SHP77 (cell line): ENCODE results near the gene KLF18.
A peak's percentile ranks its signal among the peaks of the same experiment; 100 is the strongest.
"Not testable (repeated sequence)": the region's sequence is repeated elsewhere in the genome, so short reads cannot be mapped to it uniquely, and the experiment has no call there.

ENCODE experiments used
- DNase-seq, 2 experiments: peaks; one replicate each; lab custom pipeline; 2025; lab: John Stamatoyannopoulos, UW

Gene KLF18

DNA sequence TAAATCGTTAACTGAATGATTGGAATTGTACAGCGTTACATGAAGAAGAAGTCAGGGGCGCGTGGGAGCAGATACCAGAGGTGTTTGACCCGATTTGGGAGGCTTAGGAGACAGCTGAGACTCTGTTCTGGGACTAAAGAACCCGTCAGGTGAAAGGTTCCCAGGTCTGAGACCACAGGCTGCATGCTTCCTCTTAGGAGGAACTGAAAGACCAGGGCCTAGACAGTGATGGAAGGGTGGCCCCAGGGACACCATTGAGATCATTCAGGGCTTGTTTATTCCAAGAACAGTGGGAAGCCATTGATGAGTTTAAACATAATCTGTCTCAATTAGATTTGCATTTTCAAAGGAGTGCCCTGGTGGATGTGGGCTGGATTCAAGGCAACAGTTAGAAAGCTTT, 21.9 kb downstream of the KLF18 start:
- DNase-seq: no peak

DNA sequence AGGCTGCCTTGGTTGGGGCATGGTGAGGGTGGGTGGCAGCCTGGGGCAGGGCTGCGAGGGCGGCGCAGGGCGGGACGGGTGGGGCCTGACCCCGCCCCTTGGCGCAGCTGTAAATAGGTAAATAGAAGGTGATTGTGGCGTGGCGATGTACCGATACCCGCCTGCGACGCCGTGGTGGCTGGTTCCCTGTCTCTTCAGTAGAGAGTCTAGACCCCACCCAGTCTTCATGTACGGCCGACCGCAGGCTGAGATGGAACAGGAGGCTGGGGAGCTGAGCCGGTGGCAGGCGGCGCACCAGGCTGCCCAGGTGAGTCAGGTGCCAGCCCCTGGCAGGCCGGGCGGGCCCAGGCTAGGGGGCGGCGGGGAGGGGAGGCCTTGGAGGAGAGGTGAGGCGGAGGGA, 22.7 kb downstream of the KLF18 start, which contains the start of gene KLF17:
Gene KLF17 (plus strand): TSS at position 140 of the 400 bp plus-strand sequence. CDS start 87 bp downstream, at position 227.
- DNase-seq: no peak

DNA sequence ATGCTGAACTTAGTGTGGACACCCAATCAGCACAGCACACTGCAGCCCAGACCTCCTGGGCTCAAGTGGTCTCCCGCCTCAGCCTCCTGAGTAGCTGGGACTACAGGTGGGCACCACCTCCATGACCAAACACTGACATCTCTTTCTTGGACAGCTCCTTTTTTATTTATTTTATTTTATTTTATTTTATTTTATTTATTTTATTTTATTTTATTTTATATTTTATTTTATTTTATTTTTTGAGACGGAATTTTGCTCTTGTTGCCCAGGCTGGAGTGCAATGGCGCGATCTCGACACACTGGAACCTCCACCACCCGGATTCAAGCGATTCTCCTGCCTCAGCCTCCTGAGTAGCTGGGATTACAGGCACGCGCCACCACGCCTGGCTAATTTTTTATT, 24.2 kb downstream of the KLF18 start:
- DNase-seq: not testable (repeated sequence)

DNA sequence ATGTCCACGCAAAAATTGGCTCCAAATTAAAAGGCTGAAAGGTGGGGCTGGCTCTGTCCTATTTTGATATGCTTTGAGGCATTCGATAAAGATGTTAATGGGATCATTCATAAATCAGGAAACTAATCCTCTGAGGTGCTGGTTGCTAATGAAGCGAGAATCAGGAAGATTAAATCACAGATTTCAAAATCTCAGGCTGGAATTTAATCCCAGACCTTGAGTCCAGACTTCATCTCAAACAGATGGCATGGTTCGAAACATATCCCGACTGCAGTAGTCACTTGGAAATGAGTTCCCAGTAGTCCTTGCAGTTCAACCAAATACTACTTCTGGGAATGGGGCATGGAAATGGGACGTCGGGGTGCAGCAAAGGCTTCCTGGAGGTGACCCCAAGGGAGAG, 27.3 kb downstream of the KLF18 start:
- DNase-seq: no peak

DNA sequence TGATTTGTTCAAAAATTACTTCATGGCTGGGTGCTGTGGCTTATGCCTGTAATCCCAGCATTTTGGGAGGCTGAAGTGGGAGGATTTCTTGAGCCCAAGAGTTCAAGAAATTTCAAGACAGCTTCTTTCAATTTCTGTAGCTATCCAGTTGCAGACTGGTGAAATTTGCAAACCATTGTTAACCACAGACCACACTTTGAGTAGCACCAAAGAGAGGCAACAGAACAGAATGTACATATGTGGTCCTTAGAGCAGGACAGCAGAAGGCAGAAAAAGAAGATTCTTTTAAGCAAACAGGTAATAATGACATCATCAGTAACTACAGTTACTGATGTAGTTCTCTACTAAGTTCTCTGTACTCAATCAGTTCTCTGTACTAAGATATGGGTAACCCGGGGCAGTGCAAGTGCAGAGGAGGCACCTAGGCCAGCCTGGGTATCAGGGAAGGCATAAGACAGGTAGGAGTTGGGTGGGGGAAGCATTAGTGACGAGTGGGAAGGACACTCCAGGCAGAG, 28.3 kb downstream of the KLF18 start:
- DNase-seq: no peak

DNA sequence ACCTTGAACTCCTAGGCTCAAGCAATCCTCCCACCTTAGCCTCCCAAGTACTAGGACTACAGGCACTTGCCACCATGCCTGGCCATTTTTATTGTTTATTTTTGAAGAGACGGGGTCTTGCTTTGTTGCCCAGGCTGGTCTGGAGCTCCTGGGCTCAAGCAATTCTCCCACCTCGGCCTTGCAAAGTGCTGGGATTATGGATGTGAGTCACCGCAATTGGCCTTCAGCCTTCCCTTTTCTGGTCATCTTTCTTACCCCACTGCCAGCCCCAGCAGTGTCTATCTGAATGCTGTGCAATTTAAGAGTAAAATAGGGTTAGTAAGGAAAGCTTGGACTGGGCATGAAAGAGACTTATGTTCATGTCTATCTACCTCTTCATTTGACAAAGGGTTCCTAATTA, 28.9 kb downstream of the KLF18 start:
- no peak for DNase-seq

DNA sequence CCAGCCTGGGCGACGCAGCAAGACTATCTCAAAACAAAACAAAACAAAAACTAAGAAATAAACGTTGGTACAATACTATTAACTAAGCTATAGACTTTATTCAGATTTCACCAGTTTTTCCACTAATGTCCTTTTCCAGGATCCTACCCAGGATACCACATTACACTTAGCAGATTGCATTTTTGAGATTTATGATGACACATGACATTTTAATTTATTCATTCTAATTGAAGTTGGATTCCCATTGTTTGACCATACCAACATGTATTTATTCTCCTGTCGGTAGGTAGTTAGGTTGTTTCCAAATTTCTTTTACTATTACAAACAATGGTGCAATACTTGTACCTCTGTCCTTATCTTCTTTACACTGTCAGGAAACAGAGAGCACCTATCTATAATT, 29.6 kb downstream of the KLF18 start:
- no peak for DNase-seq

DNA sequence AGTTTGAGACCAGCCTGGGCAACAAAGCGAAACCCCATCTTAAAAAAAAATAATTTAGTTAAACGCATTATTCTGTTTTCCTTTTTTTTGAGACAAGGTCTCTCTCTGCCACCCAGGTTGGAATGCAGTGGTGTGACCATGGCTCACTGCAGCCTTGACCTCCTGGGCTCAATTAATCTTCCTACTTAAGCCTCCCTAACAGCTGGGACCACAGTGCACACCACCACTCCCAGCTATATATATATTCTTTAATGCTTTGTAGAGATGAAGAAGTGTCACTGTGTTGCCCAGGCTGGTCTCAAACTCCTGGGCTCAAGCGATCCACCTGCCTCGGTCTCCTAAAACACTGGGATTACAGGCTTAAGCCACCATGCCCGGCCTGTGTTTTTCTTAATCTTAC, 30.5 kb downstream of the KLF18 start:
- no peak for DNase-seq

DNA sequence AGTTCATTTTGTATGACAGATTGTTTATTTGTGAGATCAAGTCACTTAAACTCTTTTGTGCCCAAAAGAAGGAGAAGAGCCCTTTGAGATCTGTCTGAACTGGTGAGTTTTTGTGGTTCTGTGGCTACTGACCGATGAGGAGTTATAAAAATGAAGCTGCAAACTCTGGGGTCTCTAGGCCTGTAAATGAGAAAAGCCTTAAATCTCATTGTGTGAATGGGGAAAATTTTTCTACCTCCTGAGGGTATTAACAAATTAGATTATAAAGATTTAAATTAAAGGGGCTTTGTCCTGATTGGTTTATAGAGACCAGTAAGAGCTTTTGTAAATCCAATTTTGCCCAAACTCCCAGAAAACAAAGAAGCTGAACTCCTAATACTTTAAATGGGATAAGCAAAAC, 32.5 kb downstream of the KLF18 start:
- DNase-seq: no peak

DNA sequence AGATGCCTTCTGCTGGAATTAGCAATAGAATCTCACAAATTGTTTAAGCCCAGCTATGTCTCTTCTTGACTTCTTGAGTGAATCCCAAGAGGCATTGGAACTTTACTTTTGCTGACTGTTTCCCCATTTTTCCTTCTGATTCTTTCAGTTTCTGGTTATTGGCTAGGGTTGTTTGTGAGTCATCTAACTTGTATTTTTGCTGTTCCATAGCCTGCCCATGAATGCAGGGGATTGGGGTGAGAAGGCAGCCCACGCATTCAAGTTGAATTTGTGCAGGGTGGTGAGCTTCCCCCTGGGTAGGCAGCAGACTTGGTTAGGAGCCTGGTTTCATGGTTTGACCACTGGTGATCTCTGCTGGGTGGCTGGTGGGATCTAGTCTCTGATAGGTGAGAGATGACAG, 33.2 kb downstream of the KLF18 start:
- DNase-seq: no peak

DNA sequence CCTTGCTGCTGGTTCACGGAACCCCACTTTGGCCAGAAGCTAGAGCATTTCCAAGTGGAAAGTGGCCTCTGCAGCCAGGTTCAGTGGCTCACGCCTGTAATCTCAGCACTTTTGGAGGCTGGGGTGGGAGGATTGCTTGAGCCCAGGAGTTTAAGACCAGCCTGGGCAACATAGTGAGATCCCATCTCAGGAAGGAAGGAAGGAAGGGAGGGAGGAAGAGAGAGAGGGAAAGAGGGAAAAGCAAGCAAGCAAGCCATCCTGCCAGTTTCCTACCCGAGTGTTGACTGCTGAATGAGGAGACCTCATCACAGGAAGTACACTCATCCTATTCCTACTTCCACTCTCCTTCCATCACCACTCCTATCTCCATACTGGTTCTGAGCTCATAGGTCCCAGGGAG, 35.6 kb downstream of the KLF18 start:
- DNase-seq: no peak

DNA sequence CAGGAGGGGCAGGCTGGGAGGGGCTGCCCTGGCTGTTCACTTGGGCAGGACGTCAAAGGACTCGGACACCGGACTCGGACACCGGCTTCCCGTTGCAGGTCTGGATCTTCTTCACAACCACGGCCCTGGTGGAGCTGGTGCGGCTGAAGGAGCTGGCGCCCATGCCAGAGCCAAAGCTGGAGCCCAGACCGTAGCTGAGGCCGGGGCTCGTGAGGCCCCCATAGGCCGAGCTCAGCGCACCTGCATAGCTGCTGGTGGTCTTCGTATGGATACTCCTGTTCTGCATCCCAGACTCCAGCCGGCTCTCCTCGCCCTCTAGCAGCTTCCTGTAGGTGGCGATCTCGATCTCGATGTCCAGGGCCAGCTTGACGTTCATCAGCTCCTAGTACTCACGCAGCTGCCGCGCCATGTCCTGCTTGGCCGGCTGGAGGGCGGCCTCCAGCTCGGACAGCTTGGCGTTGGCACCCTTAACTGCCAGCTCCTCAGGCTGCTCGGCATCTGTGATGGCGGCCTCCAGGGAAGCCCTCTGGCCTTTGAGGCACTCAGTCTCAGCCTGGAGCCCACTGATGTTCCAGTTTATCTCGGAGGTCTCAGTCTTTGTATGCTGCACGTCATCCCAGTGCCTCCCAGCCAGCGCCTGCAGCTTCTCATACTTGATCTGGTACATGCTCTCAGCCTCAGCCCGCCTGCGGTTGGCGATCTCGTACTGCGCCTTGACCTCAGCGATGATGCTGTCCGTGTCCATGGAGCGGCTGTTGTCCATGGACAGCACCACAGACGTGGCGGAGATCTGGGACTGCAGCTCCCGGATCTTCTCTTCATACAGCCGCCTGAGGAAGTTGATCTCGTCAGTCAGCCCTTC, 37.9 kb downstream of the KLF18 start:
- DNase-seq: peak; percentile 38 to 48

DNA sequence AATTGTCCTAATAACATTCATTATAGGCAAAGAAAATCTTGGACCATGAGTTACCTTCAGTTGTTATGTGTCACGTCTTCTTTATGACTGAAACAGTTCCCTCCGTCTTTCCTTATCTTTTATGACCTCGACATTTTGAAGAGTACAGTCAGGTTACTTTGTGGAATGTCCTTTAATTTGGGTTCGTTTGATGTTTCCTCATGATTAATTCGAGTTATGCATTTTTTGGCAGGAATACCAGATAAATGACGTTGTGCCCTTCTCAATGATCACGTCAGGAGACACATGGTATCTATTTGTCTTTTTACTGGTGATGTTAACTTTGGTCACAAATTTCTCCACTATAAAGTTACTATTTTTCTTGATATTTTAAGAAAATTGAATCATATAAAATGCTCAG, 40.1 kb downstream of the KLF18 start:
- DNase-seq: no peak

DNA sequence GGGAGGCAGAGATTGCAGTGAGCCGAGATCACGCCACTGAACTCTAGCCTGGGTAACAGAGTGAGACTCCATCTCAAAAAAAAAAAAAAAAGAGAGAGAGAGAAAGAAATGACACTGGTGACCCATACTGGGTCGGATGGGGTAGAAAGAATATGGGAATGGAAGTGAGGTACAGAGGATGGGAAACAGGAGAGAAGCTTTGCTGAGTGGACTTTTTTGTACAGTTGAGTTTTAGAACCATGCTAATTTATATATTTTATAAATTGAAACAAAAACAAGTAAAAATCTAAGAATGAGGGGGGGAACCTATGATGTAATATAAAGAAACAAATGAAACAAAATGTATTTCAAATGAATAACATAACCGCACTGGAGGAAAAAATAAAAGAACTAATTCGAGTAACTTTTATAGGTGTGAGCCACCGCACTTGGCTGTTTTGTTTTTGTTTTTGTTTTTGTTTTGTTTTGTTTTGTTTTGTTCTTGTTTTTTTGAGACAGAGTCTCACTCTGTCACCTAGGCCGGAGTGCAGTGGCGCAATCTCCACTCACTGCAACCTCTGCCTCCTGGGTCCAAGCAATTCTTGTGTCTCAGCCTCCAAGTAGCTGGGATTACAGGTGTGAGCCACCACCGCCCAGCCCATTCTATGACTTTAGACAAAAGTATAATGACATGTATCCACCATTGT, 41.1 kb downstream of the KLF18 start:
- DNase-seq: no peak

DNA sequence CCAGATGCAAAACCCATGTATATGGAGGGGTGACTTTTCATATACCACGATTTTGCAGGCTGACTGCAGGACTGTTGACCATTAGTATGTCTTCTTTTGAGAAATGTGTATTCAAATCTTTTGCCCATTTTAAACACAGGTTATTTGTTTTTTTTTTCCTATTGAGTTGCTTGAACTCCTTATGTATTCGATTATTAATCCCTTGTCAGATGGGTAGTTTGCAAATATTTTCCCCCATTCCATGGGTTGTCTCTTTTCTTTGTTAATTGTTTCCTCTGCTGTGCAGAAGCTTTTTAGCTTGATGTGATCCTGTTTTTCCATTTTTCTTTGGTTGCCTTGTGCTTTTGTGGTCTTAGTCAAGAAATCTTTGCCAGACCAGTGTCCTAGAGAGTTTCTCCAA, 47.4 kb downstream of the KLF18 start:
- DNase-seq: no peak

DNA sequence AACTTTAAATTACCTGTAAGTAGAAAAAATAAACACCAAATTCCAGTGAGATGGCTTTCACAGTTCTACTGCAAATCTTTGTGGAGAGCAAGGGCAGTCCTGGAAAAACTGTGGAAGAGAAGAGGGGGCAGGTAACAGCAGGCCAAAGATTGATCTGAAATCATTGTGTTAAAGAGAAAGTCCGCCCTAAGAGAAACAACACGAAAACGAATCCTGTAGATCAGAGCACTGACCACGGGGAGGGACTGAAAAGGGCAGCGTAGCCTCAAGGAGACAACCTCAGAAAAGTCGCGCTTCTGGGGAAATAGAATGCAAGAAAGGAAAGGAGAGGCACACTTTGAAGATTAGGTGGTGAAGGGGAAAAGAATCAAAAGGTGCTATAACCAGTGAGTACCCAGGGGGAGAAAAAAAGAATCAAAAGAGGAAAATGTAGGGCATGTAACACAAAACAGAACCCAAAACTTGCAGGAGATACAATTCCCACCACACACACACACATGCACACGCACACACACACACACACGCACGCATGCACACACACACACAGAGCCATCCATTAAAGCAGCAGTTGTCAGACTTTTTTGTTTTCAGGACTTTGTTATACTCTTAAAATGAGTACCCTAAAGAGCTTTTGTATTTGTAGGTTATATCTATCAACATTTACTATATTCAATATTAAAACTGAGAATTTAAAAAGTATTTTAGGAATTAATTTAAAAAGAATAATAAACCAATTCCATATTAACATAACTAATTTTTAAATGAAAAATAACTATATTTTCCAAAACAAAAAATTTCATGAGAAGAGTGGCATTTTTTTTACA, 50.8 kb downstream of the KLF18 start:
- no peak for DNase-seq

DNA sequence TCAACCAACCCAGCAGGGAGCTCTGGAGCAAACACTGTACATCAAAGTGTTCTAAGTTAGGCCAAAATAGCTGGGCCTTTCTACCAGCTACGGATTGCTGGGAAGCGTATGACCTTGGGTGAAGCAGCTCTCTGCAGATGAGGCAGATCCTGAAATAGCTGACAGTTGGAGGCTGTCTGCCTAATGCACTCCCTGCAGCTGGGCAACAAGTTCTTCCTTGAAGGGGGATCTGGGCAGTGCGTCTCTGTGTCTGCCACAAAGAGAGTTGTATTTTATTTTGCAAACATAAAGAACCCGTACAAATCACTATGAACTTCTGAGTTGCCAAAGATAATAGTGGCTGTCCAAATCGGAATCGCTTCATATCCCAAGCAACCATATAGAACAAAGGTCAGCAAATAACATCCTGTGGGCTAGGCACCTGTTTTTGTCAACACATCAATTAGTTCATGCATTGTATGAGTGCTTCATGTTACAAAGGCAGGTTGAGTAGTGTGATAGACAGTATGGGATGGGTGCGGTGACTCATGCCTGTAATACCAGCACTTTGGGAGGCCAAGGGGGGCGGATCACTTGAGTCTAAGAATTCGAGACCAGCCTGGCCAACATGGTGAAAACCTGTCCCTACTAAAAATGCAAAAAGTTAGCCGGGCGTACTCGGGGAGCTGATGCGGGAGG, 51.9 kb downstream of the KLF18 start:
- DNase-seq: no peak
